Neutrophil (primary cell): ENCODE data around the gene AMBP.

Experiments
- H3K27ac ChIP-seq: fragments of 200-600 bp; sonication (generic); 2 replicates; pipeline ENCODE4 v1.5.1; 2016; ENCODE audit warnings: mild to moderate bottlenecking, moderate library complexity
- H3K27me3 ChIP-seq: fragments of 200-600 bp; sonication (generic); 2 replicates; pipeline ENCODE4 v1.6.0; 2016; ENCODE audit warnings: mild to moderate bottlenecking
- H3K36me3 ChIP-seq: fragments of 200-600 bp; sonication (generic); 2 replicates; pipeline ENCODE4 v1.5.1; 2017
- H3K4me1 ChIP-seq, 2 experiments: fragments of 200-600 bp in 1 of 2; sonication (generic) in 1 of 2; 1 replicate in 1 of 2; 2 replicates in 1 of 2; pipeline versions ENCODE4 v1.5.1 to v1.6.1; 2013 to 2016; ENCODE audit warnings: low read depth in 1 of 2, low read length in 1 of 2, mild to moderate bottlenecking in 1 of 2, moderate library complexity in 1 of 2; ENCODE audit not compliant: control insufficient read depth in 1 of 2, insufficient read depth in 1 of 2
- H3K4me3 ChIP-seq, 2 experiments: fragments of 200-600 bp in 1 of 2; sonication (generic) in 1 of 2; 1 replicate in 1 of 2; 2 replicates in 1 of 2; pipeline ENCODE4 v1.5.1; 2013 to 2016; ENCODE audit warnings: low read depth in 1 of 2, low read length in 1 of 2, mild to moderate bottlenecking in 1 of 2, moderate library complexity in 1 of 2
- H3K9me3 ChIP-seq: fragments of 200-600 bp; sonication (generic); 2 replicates; pipeline ENCODE4 v1.5.1; 2016
- CTCF ChIP-seq: fragments of 200-600 bp; sonication (generic); IDR thresholded peaks from 2 replicates; pipeline ENCODE4 v1.5.1; 2016; ENCODE audit warnings: antibody characterized with exemption

Gene AMBP

DNA sequence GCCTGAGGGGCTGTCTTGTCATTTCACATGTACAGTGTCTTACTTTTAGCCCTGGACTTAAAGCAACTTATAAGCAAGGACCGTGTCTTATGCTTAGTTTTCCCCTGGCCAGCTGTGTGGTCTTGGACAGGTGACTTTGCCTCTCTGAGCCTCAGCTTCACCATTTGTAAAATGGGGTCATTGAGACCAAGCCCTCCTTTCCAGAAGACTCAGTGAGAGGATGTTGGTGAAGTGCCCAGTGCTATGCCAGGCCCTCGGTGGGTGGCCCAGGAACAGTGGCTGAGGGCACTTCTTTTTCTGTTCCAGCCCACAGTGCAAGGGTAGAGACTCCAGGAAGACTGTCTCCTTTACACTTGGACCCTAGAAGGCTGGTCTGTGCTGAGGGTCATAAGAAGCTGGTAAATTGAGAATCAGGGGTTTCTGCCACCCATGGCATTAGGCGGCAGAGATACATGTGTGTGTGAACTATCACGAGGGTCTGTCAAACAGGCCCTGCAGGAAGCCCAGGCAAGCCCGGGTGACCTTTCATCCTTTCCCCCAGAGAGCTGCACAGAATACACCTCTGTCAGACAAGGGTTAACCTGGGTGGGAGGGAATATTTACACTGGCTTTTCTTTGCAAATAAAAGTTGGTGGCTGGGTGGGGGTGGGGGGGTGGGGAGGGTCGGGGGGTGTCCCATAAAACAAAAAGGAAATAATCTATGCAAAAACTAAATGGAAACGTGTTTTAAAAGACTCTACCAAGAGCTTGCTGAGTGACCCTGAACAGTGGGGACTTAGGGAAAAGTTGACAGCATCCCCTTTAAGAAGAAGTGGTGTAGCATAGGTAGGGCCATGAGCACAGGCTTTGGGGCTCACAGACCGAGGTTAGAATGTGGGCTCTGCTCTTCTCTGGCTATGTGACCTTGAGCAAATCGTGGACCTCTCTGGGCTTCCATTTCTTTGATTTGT is 41.4 kb upstream of the AMBP start:
- H3K27ac ChIP-seq = no peak overlapping the region
- no peaks in the 10 kb centered on the region for H3K36me3 ChIP-seq
- H3K27me3 ChIP-seq = peaks cover 28% of the 10 kb centered on the region
- H3K9me3 ChIP-seq = no peaks in the 10 kb centered on the region
- no peak overlapping the region for H3K4me3 ChIP-seq
- no peak for TF ChIP-seq CTCF
- H3K4me1 ChIP-seq = no peaks in the 10 kb centered on the region

GRCh38 chr9:114117996-114118830 is 40.1 kb upstream of the AMBP start:
- Histone ChIP-seq H3K9me3 (no peaks in the 10 kb centered on the region), H3K27ac (no peak overlapping the region), H3K27me3 (peaks cover 36% of the 10 kb centered on the region), H3K4me1 (no peaks in the 10 kb centered on the region), H3K36me3 (no peaks in the 10 kb centered on the region), H3K4me3 (no peak overlapping the region)
- no peak for TF ChIP-seq CTCF

- no peak for TF ChIP-seq CTCF
Observed at GRCh38 chr9:114117614-114117995, 39.5 kb upstream of the AMBP start.

DNA sequence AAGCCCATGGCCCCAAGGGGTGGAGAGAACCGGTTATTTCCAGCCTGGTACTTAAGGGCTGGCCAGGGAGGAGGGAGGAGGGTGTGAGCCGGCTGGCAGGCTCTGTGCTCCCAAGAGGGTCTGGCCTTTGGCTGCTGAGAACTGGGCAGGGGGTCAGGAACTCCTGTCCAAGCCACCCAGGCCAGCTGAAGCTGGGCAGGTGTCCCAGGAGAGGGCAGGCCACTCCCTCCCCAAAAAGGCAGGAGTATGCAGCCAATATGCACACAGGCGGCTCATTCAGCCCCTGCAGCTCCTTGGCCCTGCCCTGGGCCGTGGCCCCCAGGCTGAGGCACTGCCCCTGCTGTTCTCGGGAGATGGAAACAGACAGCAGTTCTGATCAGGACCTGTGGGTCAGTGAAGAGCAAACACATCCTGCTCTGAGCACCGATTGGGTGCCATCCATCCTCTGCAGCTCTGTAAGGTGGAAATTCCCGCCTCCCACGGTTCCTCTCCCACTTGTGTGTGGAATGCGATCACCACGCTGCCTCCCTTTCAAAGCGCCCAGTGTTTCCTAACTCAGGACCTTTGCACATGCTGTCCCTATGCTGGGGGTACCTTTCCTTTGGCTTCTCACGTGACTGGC is 38.1 kb upstream of the AMBP start:
- TF ChIP-seq CTCF = no peak
- no peak overlapping the region for H3K27ac ChIP-seq
- no peaks in the 10 kb centered on the region for H3K9me3 ChIP-seq
- no peaks in the 10 kb centered on the region for H3K4me1 ChIP-seq
- H3K27me3 ChIP-seq = peaks cover 44% of the 10 kb centered on the region
- no peak overlapping the region for H3K4me3 ChIP-seq
- H3K36me3 ChIP-seq = no peaks in the 10 kb centered on the region

More at GRCh38 chr9:114117614-114117995, 39.5 kb upstream of the AMBP start:
- Histone ChIP-seq H3K36me3 (no peaks in the 10 kb centered on the region), H3K4me1 (no peaks in the 10 kb centered on the region), H3K4me3 (no peak overlapping the region), H3K9me3 (no peaks in the 10 kb centered on the region), H3K27me3 (peaks cover 41% of the 10 kb centered on the region), H3K27ac (no peak overlapping the region)

GRCh38 chr9:114115654-114116125 is 37.6 kb upstream of the AMBP start:
- H3K9me3 ChIP-seq = no peaks in the 10 kb centered on the region
- peaks cover 44% of the 10 kb centered on the region for H3K27me3 ChIP-seq
- TF ChIP-seq CTCF = no peak
- no peak overlapping the region for H3K27ac ChIP-seq
- no peak overlapping the region for H3K4me3 ChIP-seq
- no peaks in the 10 kb centered on the region for H3K4me1 ChIP-seq
- H3K36me3 ChIP-seq = no peaks in the 10 kb centered on the region
